Epithelial cell of esophagus (primary cell): ENCODE data around the gene ERP27.

ENCODE experiments used
- DNase-seq: peaks from one replicate; pipeline ENCODE4 v3.0.0; 2010; ENCODE audit warnings: low read depth
- H3K4me3 ChIP-seq: 2 replicates; pipeline ENCODE4 v1.5.1; 2011; ENCODE audit warnings: mild to moderate bottlenecking, low read length, control low read depth
- TF ChIP-seq, protein P1 (sequence below): IDR thresholded peaks from 2 replicates; pipeline ENCODE4 v1.5.1; 2011; ENCODE audit warnings: low read depth, mild to moderate bottlenecking, low read length, control low read depth, inconsistent platforms; ENCODE audit not compliant: insufficient read depth; ENCODE audit errors: missing control alignments

Gene ERP27

GRCh38 chr12:14921218-14921617 is 17.1 kb downstream of the ERP27 start:
- DNase-seq = no peak
- TF ChIP-seq, protein P1, sequence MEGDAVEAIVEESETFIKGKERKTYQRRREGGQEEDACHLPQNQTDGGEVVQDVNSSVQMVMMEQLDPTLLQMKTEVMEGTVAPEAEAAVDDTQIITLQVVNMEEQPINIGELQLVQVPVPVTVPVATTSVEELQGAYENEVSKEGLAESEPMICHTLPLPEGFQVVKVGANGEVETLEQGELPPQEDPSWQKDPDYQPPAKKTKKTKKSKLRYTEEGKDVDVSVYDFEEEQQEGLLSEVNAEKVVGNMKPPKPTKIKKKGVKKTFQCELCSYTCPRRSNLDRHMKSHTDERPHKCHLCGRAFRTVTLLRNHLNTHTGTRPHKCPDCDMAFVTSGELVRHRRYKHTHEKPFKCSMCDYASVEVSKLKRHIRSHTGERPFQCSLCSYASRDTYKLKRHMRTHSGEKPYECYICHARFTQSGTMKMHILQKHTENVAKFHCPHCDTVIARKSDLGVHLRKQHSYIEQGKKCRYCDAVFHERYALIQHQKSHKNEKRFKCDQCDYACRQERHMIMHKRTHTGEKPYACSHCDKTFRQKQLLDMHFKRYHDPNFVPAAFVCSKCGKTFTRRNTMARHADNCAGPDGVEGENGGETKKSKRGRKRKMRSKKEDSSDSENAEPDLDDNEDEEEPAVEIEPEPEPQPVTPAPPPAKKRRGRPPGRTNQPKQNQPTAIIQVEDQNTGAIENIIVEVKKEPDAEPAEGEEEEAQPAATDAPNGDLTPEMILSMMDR = no peak
- H3K4me3 ChIP-seq = no peak overlapping the region

GRCh38 chr12:14920475-14921126 is 17.7 kb downstream of the ERP27 start:
- no peak for DNase-seq
- H3K4me3 ChIP-seq = no peak overlapping the region
- TF ChIP-seq, protein P1 = no peak

DNA sequence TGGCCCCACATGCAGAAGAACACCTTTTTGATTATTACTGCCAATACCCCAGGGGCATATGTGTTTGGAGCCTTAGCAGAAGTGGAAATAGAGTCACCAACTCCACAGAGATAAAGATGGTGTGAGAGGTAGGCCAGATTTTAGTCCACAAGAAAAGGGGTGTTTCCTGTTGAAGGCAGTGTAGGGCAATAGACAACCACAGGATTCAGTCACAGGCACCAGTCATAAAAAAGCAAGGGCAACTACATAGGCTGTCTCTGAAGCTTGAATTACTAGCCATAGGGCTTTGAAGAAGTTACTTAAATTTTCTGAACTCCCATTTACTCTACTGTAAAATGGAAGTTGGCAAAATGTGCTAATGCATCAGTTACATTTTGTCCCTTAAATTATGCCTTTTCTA is 18.9 kb downstream of the ERP27 start:
- no peak overlapping the region for H3K4me3 ChIP-seq
- TF ChIP-seq, protein P1 = no peak
- DNase-seq = no peak

- TF ChIP-seq, protein P1 = no peak
These were observed 22.6 kb downstream of the ERP27 start for GRCh38 chr12:14915736-14916135.

GRCh38 chr12:14913381-14913781 is 25.0 kb downstream of the ERP27 start:
- TF ChIP-seq, protein P1 = no peak
- DNase-seq = peak; percentile 82
- H3K4me3 ChIP-seq = no peak overlapping the region

More at GRCh38 chr12:14915736-14916135, 22.6 kb downstream of the ERP27 start:
- DNase-seq = no peak
- no peak overlapping the region for H3K4me3 ChIP-seq

DNA sequence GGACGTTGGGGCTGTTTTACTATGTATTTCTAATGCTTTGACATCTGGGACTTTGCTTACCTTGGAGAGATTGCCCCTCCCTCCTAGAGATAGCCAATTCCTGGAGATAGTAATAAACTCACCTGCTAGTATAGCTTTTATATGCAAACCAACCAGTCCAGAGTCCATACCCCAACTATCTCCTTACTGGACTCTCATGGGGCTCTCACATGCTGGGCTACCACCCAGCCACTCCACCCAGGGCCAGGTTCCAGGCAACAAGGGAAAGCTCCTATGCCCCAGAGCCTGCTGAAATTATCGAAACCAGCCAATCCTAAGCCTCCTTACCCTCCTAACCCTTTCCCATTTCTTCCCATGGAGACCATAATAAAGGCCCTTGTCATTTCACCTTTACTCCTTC is 27.2 kb downstream of the ERP27 start:
- no peak for DNase-seq
- H3K4me3 ChIP-seq = no peak overlapping the region
- TF ChIP-seq, protein P1 = no peak
